SK-N-SH treated with all-trans-retinoic acid at 6 μM for 48 hours (cell line): ENCODE results near the gene SDC4.

ENCODE experiments used
- ATAC-seq: fragments of 200-7000 bp; cut with Tn5 transposase; 3 replicates; pipeline ENCODE4 v1.9.1; 2020; ENCODE audit warnings: mild to moderate bottlenecking, moderate library complexity
- ARNTL ChIP-seq: fragments of 450-650 bp; formaldehyde crosslinking; IDR thresholded peaks from 2 replicates; pipeline ENCODE4 v1.5.0; 2020; ENCODE audit warnings: low read depth, mild to moderate bottlenecking, moderate library complexity, borderline replicate concordance
- BACH2 ChIP-seq: fragments of 250-450 bp; sonication (Bioruptor Pico); IDR thresholded peaks from 2 replicates; pipeline ENCODE4 v1.9.0; 2021; ENCODE audit warnings: mild to moderate bottlenecking, borderline replicate concordance
- CSDC2 ChIP-seq: fragments of 250-450 bp; sonication (Bioruptor Pico); IDR thresholded peaks from 2 replicates; pipeline ENCODE4 v1.5.0; 2020; ENCODE audit warnings: mild to moderate bottlenecking, moderate library complexity
- ESRRG ChIP-seq: fragments of 250-450 bp; sonication (Bioruptor Pico); IDR thresholded peaks from 2 replicates; pipeline ENCODE4 v1.6.1; 2021; ENCODE audit warnings: mild to moderate bottlenecking
- GLIS3 ChIP-seq: fragments of 250-450 bp; sonication (Bioruptor Pico); IDR thresholded peaks from 2 replicates; pipeline ENCODE4 v1.5.0; 2020; ENCODE audit warnings: mild to moderate bottlenecking, moderate library complexity
- OSR1 ChIP-seq: fragments of 250-450 bp; sonication (Bioruptor Pico); IDR thresholded peaks from 2 replicates; pipeline ENCODE4 v1.8.0; 2022; ENCODE audit warnings: moderate library complexity, mild to moderate bottlenecking, inconsistent platforms
- PPARA ChIP-seq: fragments of 250-450 bp; sonication (Bioruptor Pico); IDR thresholded peaks from 2 replicates; pipeline ENCODE4 v1.5.0; 2020; ENCODE audit warnings: mild to moderate bottlenecking, borderline replicate concordance
- RARB ChIP-seq: fragments of 250-450 bp; sonication (Bioruptor Pico); IDR thresholded peaks from 2 replicates; pipeline ENCODE4 v1.8.0; 2021; ENCODE audit warnings: mild to moderate bottlenecking, moderate library complexity
- SNAI2 ChIP-seq: fragments of 250-450 bp; sonication (Bioruptor Pico); IDR thresholded peaks from 2 replicates; pipeline ENCODE4 v1.5.0; 2020; ENCODE audit warnings: mild to moderate bottlenecking, moderate library complexity
- TCF4 ChIP-seq: fragments of 250-450 bp; sonication (Bioruptor Pico); IDR thresholded peaks from 2 replicates; pipeline ENCODE4 v1.8.0; 2021; ENCODE audit warnings: mild to moderate bottlenecking, moderate library complexity, borderline replicate concordance
- TOX ChIP-seq: fragments of 250-450 bp; sonication (Bioruptor Pico); IDR thresholded peaks from 2 replicates; pipeline ENCODE4 v1.8.0; 2021; ENCODE audit warnings: mild to moderate bottlenecking, moderate library complexity, borderline replicate concordance
- ZFP3 ChIP-seq: fragments of 250-450 bp; sonication (Bioruptor Pico); IDR thresholded peaks from 2 replicates; pipeline ENCODE4 v1.5.0; 2020; ENCODE audit warnings: mild to moderate bottlenecking, moderate library complexity
- ZFP30 ChIP-seq: fragments of 450-650 bp; formaldehyde crosslinking; IDR thresholded peaks from 2 replicates; pipeline ENCODE4 v1.5.0; 2022; ENCODE audit warnings: mild to moderate bottlenecking, moderate library complexity
- ZNF565 ChIP-seq: fragments of 450-650 bp; formaldehyde crosslinking; conservative IDR thresholded peaks from 2 replicates; pipeline ENCODE4 v1.5.0; 2020; ENCODE audit warnings: low read depth, mild to moderate bottlenecking, moderate library complexity
- ZNF70 ChIP-seq: fragments of 450-650 bp; formaldehyde crosslinking; IDR thresholded peaks from 2 replicates; pipeline ENCODE4 v1.5.0; 2020; ENCODE audit warnings: mild to moderate bottlenecking, moderate library complexity
- ZNF8 ChIP-seq: fragments of 450-650 bp; formaldehyde crosslinking; IDR thresholded peaks from 2 replicates; pipeline ENCODE4 v1.5.0; 2020; ENCODE audit warnings: mild to moderate bottlenecking, moderate library complexity
- TF ChIP-seq, protein P1 (sequence below): fragments of 250-450 bp; sonication (Bioruptor Pico); IDR thresholded peaks from 2 replicates; pipeline ENCODE4 v1.5.0; 2020; ENCODE audit warnings: mild to moderate bottlenecking, moderate library complexity
- TF ChIP-seq, protein P2 (sequence below): fragments of 250-450 bp; sonication (Bioruptor Pico); IDR thresholded peaks from 2 replicates; pipeline ENCODE4 v1.8.0; 2020; ENCODE audit warnings: mild to moderate bottlenecking, moderate library complexity, borderline replicate concordance
- TF ChIP-seq, protein P3 (sequence below): fragments of 250-450 bp; sonication (Bioruptor Pico); IDR thresholded peaks from 2 replicates; pipeline ENCODE4 v1.5.1; 2021; ENCODE audit warnings: mild to moderate bottlenecking, moderate library complexity
- TF ChIP-seq, protein P4 (sequence below): fragments of 250-450 bp; sonication (Bioruptor Pico); IDR thresholded peaks from 2 replicates; pipeline ENCODE4 v1.5.1; 2020; ENCODE audit warnings: low read depth, mild to moderate bottlenecking, moderate library complexity

The SDC4 gene

DNA sequence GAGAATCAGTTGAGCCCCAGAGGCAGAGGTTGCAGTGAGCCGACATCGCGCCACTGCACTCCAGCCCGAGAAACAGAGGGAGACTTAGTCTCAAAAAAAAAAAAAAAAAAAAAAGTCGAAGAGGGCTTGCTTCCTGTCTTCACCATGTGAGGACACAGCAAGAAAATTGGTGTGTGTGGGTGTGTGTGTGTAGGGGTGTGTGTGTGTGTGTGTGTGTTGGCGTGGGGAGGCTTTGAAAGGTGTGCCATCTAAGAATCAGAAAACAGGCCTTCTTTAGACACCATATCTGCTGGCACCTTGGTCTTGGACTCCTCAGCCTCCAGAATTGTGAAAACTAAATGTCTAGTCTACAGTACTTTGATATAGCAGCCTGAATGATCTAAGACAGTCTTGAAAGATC lies 48.4 kb downstream of the SDC4 start (continued):
- TF ChIP-seq, protein P1, sequence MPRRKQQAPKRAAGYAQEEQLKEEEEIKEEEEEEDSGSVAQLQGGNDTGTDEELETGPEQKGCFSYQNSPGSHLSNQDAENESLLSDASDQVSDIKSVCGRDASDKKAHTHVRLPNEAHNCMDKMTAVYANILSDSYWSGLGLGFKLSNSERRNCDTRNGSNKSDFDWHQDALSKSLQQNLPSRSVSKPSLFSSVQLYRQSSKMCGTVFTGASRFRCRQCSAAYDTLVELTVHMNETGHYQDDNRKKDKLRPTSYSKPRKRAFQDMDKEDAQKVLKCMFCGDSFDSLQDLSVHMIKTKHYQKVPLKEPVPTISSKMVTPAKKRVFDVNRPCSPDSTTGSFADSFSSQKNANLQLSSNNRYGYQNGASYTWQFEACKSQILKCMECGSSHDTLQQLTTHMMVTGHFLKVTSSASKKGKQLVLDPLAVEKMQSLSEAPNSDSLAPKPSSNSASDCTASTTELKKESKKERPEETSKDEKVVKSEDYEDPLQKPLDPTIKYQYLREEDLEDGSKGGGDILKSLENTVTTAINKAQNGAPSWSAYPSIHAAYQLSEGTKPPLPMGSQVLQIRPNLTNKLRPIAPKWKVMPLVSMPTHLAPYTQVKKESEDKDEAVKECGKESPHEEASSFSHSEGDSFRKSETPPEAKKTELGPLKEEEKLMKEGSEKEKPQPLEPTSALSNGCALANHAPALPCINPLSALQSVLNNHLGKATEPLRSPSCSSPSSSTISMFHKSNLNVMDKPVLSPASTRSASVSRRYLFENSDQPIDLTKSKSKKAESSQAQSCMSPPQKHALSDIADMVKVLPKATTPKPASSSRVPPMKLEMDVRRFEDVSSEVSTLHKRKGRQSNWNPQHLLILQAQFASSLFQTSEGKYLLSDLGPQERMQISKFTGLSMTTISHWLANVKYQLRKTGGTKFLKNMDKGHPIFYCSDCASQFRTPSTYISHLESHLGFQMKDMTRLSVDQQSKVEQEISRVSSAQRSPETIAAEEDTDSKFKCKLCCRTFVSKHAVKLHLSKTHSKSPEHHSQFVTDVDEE (CRISPR knock-in tag), result no peak
- TF ChIP-seq ARNTL (CRISPR knock-in tag) (no peak), ZFP3 (no peak), RARB (CRISPR knock-in tag) (no peak), ZNF565 (CRISPR knock-in tag) (no peak), BACH2 (CRISPR knock-in tag) (no peak), ZNF70 (CRISPR knock-in tag) (no peak), TOX (CRISPR knock-in tag) (no peak), OSR1 (CRISPR knock-in tag) (no peak), GLIS3 (CRISPR knock-in tag) (no peak), CSDC2 (CRISPR knock-in tag) (no peak), TCF4 (CRISPR knock-in tag) (no peak), ZNF8 (no peak), ESRRG (CRISPR knock-in tag) (no peak), SNAI2 (CRISPR knock-in tag) (no peak)
- TF ChIP-seq, protein P2, sequence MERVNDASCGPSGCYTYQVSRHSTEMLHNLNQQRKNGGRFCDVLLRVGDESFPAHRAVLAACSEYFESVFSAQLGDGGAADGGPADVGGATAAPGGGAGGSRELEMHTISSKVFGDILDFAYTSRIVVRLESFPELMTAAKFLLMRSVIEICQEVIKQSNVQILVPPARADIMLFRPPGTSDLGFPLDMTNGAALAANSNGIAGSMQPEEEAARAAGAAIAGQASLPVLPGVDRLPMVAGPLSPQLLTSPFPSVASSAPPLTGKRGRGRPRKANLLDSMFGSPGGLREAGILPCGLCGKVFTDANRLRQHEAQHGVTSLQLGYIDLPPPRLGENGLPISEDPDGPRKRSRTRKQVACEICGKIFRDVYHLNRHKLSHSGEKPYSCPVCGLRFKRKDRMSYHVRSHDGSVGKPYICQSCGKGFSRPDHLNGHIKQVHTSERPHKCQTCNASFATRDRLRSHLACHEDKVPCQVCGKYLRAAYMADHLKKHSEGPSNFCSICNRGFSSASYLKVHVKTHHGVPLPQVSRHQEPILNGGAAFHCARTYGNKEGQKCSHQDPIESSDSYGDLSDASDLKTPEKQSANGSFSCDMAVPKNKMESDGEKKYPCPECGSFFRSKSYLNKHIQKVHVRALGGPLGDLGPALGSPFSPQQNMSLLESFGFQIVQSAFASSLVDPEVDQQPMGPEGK (CRISPR knock-in tag), result no peak

DNA sequence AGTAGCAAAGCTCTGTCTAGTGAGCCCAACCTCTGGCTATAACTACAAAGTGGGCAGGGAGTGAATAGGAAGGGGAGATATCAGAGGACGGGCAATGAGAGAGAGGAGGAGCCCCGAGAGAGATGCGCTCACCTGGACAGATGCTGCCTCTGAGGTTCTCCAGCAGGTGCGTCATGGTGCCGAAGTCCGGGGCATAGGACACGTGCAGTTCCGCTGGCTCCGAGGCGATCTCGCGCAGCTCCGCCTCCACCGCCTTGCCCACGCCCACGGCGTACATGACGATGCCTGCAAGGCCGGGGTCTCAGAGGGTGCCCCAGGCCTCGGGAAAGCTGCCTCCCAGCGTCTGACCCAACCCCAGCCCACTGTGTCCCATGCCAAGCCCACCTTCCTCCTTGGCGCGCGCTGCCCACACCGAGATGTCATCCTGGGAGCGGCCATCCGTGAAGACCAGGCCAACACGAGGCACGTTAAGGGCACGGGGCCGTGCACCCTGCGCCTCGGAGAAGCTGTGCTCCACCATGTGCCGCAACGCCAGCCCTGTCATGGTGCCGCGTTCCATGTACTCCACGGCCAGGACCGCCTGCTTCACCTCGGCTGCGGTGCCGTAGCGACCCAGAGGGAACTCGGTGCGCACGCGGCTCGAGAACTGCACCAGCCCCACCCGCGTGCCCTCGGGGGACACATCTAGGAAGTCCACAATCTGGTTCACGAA lies 50.3 kb downstream of the SDC4 start:
- no peak for ATAC-seq
- TF ChIP-seq, protein P3, sequence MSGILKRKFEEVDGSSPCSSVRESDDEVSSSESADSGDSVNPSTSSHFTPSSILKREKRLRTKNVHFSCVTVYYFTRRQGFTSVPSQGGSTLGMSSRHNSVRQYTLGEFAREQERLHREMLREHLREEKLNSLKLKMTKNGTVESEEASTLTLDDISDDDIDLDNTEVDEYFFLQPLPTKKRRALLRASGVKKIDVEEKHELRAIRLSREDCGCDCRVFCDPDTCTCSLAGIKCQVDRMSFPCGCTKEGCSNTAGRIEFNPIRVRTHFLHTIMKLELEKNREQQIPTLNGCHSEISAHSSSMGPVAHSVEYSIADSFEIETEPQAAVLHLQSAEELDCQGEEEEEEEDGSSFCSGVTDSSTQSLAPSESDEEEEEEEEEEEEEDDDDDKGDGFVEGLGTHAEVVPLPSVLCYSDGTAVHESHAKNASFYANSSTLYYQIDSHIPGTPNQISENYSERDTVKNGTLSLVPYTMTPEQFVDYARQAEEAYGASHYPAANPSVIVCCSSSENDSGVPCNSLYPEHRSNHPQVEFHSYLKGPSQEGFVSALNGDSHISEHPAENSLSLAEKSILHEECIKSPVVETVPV (CRISPR knock-in tag), result no peak
- TF ChIP-seq OSR1 (CRISPR knock-in tag), result no peak
- TF ChIP-seq RARB (CRISPR knock-in tag), result no peak
- TF ChIP-seq, protein P2 (CRISPR knock-in tag), result no peak
- TF ChIP-seq CSDC2 (CRISPR knock-in tag), result no peak
- TF ChIP-seq BACH2 (CRISPR knock-in tag), result no peak
- TF ChIP-seq GLIS3 (CRISPR knock-in tag), result no peak
- TF ChIP-seq PPARA (CRISPR knock-in tag), result no peak
- no peak for TF ChIP-seq ZNF8
- no peak for TF ChIP-seq ESRRG (CRISPR knock-in tag)
- TF ChIP-seq, protein P4, sequence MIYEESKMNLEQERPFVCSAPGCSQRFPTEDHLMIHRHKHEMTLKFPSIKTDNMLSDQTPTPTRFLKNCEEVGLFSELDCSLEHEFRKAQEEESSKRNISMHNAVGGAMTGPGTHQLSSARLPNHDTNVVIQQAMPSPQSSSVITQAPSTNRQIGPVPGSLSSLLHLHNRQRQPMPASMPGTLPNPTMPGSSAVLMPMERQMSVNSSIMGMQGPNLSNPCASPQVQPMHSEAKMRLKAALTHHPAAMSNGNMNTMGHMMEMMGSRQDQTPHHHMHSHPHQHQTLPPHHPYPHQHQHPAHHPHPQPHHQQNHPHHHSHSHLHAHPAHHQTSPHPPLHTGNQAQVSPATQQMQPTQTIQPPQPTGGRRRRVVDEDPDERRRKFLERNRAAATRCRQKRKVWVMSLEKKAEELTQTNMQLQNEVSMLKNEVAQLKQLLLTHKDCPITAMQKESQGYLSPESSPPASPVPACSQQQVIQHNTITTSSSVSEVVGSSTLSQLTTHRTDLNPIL (CRISPR knock-in tag), result no peak
- TF ChIP-seq ZFP3, result no peak
- no peak for TF ChIP-seq SNAI2 (CRISPR knock-in tag)
- no peak for TF ChIP-seq ZFP30
- TF ChIP-seq ARNTL (CRISPR knock-in tag), result no peak
- TF ChIP-seq, all 23 proteins: peak for 0

DNA sequence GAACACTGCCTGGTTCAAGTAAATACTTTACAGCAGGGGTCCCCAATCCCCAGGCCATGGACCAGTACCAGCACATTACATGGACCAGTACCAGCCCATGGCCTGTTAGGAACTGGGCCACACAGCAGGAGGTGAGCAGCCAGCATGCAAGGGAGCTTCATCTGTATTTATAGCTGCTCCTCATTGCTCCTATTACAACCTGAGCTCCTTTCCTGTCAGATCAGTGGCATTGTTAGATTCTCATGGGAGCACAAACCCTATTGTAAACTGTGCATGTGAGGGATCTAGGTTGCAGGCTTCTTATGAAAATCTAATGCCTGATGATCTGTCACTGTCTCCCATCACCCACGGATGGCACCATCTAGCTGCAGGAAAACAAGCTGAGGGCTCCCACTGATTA lies 53.6 kb downstream of the SDC4 start:
- no peak for ATAC-seq
- TF ChIP-seq PPARA (CRISPR knock-in tag) (no peak), ZFP30 (no peak), TCF4 (CRISPR knock-in tag) (no peak), ZNF565 (CRISPR knock-in tag) (no peak), CSDC2 (CRISPR knock-in tag) (no peak)
- TF ChIP-seq, protein P1 (CRISPR knock-in tag), result no peak
- TF ChIP-seq, protein P3 (CRISPR knock-in tag), result no peak
